Hepatic stellate cell (primary cell): ENCODE data around the gene KCNN3.
A peak's percentile ranks its signal among the peaks of the same experiment; 100 is the strongest.
"Not testable (repeated sequence)": the region's sequence is repeated elsewhere in the genome, so short reads cannot be mapped to it uniquely, and the experiment has no call there.

ENCODE experiments used
- DNase-seq: peaks from one replicate; pipeline ENCODE4 v3.0.0; 2011; ENCODE audit warnings: low spot score

KCNN3 gene

GRCh38 chr1:154703170-154703569 lies 166.9 kb downstream of the KCNN3 start:
- DNase-seq, result no peak

DNA sequence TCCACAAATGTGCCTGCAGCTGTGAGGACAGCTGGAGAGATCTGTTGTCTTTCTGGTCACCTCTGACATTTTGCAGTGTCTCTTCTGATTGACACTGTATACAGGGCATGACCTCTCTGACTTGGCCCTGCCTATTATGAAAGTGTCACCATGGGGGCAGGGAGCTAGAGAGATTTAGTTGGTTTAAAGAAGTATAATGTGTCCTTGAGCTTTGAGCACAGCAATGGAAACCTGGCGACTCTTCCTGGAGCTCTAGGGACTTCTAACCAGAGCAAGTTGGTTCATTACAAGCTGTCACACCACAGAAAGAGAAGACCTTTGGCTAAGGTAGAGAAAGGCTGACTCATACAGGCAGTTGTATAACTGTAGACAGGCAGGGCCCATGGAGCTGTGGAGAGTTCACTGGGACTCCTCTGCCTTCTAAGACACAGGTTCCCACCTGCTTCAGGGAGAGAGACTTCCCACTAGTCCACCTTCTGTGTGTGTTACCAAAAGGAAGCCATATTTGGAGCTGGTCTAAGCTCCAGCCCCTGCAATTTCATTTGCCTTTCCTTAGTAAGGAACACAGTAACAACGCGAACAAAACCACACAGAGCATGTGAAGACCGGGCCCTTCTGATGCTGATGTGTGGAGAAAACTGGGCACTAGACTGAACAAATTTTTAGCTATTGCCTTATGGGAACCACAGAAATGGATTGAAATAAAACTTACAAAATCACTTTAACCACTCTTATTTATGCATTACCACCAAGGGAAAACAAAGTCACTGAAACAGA lies 171.6 kb downstream of the KCNN3 start:
- DNase-seq, result no peak

DNA sequence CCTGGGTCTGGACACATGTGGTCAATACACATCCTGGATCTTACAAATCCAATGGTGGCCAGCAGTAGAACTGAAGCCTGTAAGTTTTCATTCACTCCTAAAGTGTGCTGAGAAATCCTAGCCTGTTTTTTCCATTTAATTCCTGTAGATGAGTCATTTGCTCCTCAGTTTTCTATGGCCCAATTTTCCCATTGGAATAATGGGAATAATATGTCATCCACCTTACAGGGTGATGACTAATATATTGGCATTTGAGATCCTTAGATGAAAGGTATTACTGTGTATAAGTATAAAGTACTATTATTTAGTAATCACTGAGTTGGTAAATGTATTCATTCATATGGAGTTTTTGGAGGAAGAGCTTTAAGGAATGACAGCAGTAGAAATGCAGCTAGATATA lies 172.4 kb downstream of the KCNN3 start:
- no peak for DNase-seq

DNA sequence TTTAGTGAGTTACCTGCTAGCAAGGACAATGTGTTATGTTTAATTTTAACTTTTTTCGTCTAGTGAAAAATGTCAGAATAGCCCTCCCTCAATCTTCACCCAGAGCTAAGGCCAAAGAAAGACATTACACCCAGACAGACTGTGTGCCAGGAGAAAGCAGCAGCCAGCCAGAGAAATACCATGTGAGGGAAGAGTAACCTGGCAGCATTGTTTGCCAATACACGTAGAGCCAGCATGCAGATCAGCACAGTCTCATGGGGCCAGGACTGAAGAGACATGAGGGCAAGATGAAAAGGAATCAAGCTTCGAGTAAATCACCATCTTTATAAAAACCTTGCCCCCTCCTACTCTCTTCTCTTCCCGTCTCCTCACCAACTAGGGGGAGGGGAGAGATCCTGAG lies 173.6 kb downstream of the KCNN3 start:
- no peak for DNase-seq

GRCh38 chr1:154695985-154696384 lies 174.1 kb downstream of the KCNN3 start:
- DNase-seq, result no peak

DNA sequence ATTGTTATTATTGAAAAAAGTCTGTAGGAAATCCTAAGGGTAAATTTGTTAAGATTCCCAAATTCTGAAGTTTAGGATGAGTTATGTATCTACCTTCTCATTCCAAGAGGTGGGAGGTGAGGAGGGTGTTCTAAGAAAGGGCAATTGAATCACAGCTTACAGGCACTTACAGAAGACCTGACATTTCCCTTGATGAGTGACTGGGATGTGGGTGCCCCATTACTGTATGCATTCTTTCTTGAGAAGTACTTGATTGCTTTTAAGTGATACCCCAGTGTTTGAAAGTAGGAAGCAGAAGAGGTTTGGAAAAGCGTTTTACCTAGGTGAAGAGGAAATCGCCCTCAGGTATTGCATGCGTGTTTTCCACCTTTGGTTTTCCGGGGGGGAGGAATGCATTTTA lies 175.1 kb downstream of the KCNN3 start:
- no peak for DNase-seq

- no peak for DNase-seq
Measured at GRCh38 chr1:154689083-154689482, 181.0 kb downstream of the KCNN3 start.

- no peak for DNase-seq
Measured at GRCh38 chr1:154686507-154686906, 183.6 kb downstream of the KCNN3 start.

DNA sequence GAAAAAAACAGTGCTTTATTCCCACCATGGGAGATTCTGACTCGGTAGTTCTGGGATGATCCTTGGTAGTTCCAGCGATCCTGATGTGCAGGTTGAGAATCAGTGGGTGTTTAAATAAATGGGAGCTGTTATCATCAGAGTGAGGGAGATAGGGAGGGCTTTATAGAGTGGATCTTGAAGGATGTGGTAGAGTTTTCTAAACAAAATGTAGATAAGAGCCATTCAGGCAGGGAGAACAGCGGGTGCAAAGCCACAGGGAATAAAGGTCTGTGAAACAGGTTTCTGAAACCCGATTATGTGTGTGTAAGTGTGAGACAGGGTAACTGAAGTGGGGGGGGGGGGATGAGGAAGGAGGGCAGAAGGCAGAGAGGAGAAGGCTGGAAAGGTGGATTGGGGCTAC lies 186.3 kb downstream of the KCNN3 start:
- no peak for DNase-seq

GRCh38 chr1:154682254-154682653 lies 187.8 kb downstream of the KCNN3 start:
- DNase-seq, result no peak

GRCh38 chr1:154677844-154678243 lies 192.2 kb downstream of the KCNN3 start:
- DNase-seq, result not testable (repeated sequence)

- not testable (repeated sequence) for DNase-seq
Measured at GRCh38 chr1:154676847-154677246, 193.2 kb downstream of the KCNN3 start.

DNA sequence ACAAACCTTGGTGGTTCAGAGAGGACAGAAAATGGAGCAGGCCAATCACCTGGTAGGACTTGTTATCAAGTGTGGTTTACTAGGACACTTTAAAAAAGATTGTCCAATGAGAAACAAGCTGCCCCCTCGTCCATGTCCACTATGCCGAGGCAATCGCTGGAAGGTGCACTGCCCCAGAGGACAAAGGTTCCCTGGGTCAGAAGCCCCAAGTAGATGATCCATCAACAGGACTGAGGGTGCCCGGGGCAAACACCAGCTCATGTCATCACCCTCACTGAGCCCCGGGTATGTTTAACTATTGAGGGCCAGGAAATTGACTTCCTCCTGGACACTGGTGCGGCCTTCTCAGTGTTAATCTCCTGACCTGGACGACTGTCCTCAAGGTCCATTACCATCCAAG lies 195.6 kb downstream of the KCNN3 start:
- DNase-seq, result not testable (repeated sequence)

DNA sequence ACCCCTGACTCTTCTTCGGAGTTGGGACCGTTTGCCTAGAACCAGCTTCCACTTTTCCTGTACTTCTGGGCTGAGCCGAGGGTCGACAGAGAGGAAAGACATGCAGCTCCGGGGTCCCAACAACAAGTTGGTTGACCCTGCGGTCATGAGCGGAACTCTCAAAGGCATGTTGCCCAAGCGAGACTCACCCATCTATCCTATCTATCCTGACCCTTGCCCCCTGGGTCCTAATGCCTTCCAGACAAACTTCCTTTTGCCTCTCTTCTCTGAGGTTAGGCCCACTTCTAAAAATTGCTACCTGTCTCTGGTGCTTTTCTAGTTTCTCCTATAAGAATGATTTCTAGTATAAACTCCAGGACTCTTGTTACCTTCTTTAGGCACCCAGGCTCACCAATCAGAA lies 197.8 kb downstream of the KCNN3 start:
- not testable (repeated sequence) for DNase-seq

DNA sequence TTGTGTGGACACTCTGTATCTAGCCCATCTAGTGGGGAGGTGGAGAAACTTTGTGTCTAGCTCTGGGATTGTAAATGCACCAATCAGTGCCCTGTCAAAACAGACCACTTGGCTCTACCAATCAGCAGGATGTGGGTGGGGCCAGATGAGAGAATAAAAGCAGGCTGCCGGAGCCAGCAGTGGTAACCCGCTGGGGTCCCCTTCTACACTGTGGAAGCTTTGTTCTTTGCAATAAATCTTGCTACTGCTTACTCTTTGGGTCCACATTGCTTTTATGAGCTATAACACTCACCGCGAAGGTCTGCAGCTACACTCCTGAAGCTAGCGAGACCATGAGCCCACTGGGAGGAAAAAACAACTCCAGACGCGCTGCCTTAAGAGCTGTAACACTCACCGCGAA lies 198.7 kb downstream of the KCNN3 start:
- DNase-seq, result not testable (repeated sequence)

GRCh38 chr1:154670310-154671270 lies 199.5 kb downstream of the KCNN3 start:
- DNase-seq, result not testable (repeated sequence)

- peak; percentile 75 for DNase-seq
Measured at GRCh38 chr1:154669464-154670282, 200.4 kb downstream of the KCNN3 start.

- no peak for DNase-seq
Measured at GRCh38 chr1:154666051-154666790, 203.9 kb downstream of the KCNN3 start.

DNA sequence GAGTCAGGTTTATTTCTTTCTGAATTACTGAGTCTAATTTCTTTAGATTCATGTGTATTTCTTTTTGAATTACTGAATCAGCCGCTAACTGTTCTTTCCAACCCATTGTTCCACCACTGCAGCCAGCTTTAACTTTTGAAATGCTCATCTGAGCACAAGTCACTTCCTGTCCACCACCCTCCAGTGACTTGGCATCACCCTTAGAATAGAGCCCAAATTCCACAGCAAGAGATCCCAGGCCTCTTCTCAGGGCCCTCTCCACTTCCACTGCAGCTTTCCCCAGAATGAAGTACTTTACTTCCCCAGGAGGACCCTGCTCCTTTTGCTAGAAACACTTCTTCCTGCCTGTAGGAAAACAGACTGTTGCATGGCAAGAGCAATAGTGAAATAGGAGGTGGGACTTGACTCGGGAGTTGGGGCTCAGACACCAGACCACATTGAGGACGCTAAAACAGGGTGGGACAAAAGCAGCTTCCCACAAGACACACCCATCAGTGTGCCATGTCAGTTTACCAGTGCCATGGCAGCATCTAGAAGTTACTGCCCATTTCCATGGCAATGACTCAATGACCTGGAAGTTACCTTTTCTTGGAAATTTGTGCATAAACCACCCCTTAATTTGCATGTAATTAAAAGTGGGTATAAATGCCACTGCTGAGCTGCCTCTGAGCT lies 205.6 kb downstream of the KCNN3 start:
- DNase-seq, result no peak

DNA sequence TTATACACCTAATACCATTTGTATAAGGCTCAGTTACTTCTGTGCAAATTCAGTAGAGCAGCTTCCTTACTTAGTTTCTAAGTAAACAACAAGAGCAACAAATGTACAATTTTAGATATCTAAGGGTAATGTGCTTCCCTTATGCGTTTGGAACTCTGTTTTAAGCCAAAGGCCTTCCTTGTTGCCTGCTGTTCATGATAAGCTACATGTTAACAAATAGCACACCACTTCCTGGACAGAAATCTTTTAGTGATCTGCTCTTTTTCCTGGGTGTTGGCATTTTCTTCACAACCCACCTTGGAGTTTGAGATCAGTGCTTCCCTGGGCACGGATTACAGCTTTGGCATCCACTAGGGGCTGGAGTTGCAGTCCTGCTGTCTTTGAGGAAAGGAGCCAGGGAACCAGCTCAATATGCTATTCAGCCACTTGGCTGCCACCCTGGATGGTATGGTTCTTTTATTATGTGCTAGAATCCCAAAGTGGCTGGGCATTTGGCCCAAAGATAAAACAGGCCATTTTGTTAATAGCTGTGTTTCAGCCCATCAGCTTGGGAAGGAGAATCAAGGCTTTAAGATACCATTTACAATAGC lies 206.5 kb downstream of the KCNN3 start:
- DNase-seq, result no peak
